COLO668 (cell line): ENCODE measurements around the gene AIMP2.
"Not testable (repeated sequence)": the region's sequence is repeated elsewhere in the genome, so short reads cannot be mapped to it uniquely, and the experiment has no call there.

Source experiments
- DNase-seq: peaks from one replicate; lab custom pipeline; 2025; ENCODE audit not compliant: unreplicated experiment; lab: John Stamatoyannopoulos, UW

Gene AIMP2

DNA sequence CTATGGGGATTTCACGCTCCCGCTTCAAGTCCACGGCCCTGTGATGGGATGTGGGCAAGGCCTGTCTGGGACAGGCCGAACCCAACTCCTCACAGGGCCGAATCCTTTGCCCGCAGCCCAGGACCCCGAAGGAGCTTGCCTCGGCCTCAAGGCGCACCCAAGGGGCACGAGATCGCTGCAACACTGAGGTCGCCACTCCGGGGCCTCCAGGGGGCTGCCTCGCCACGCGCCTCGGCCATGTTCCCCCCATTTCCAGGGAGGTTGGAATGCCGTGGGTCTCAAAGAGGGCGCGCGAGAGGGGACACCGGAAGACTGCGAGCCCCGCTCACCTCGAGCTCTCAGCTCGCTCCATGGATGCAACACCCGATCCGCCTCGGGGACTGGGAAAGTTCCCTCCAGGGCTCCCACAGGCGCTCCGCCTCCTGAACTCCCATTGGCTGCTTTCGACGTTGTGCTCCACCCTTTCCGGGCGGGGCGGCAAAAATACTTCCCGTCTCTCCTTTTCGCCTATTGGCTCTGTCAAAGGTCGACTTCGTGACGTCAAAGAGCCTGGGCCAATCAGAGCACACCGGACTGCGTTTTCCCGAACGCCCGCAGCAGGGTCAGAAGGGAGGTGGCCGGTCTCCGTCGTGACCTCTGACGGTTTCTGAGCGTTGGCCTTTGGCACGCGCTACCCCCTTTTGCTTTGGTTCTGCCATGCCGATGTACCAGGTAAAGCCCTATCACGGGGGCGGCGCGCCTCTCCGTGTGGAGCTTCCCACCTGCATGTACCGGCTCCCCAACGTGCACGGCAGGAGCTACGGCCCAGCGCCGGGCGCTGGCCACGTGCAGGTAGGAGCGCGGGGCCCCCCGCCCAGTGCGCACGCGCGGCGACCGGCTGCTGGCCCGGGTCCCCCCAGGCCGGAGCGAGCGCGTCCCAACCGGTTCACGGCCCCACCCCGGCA, at the start of gene AIMP2, which contains the start of gene PMS2:
AIMP2 (plus strand) TSS at position 605 of the 944 bp plus-strand sequence; CDS start at position 697, 92 bp downstream.
PMS2 (minus strand) TSS at position 382 of the 944 bp plus-strand sequence; CDS start at position 352, 30 bp downstream.
- DNase-seq = peak; percentile 99

DNA sequence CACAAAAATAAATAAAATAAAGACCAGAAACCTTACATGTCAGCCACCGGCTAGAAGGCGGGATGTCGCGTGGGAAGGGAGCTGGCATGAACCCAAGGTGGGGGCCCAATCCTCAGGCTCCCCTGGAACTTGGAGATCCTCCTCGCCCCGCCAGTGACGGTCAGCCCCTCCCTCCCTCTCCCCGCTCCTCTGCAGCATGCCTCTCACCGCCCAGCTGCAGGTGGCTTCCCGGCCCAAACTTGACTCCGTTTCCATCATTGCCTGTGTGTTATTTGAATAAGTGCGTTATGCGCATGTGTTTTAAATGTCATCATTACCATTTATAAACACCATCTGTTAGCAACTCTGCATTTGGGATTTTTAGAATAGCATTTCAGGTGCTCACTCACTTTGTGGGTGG, 45.9 kb upstream of the AIMP2 start:
- DNase-seq = not testable (repeated sequence)

DNA sequence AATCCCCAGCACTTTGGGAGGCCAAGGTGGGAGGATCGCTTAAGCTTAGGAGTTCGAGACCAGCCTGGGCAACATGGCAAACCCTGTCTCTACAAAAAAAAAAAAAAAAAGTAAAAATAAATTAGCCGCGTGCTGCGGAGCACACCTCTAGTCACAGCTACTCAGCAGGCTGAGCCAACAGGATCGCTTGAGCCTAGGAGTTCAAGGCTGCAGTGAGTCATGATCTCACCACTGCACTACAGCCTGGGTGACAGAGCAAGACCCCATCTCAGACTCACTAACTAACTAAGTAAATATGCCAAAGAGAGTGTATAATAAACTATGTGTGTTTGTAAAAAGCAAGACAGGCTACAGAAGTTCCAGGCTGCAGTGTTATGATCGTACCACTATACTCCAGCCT, 45.3 kb upstream of the AIMP2 start:
- not testable (repeated sequence) for DNase-seq

DNA sequence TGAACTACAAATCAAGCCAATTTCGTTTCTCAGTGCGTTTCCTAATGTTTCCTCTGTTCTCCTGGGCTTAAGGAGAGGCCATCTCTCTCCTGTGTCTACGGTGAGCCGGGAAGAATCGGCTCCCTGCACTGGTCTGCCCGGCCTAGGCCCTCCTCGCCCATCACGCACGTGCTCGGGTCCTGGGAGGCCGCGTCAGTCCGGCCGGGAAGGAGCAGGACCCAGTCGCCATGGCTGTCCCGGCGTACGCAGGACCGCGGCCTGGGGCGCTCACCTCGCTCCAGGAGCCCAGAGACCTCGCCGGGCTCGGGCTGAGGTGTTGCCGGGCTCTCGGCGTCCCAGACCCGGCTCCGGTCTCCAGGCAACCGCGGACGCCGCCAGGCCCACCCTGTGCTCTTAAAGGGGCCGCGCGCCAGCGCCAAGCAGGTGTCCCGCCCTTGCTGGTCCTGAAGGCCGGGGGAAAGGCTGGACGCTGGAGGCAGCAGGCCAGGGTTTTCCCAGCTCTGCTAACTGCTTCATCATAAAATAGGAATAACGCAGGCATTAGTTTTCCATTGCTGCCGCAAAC, 38.6 kb upstream of the AIMP2 start, which contains the start of gene RSPH10B:
RSPH10B (minus strand) TSS at position 343 of the 565 bp plus-strand sequence. CDS start 3,573 bp downstream, outside the sequence.
- not testable (repeated sequence) for DNase-seq

DNA sequence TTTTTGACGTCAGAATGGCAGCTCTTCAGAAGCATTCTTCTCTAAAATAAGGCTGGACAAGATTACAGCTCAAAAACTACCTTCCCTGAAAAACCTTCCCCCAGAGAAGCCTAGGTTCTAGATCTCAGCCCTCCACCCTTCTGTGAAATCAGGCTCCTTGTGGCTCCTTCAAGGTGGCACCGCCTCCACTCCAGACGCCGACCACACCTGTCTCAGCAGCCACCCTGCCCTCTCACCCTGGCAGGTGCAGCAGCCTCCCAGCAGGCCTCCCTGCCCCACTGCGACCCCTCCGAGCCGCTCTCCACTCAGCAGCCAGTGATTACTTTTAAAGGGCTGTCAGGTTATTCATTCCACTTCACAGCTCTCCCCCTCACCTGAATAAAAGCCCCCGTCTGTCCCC, 35.5 kb upstream of the AIMP2 start:
- DNase-seq = not testable (repeated sequence)

DNA sequence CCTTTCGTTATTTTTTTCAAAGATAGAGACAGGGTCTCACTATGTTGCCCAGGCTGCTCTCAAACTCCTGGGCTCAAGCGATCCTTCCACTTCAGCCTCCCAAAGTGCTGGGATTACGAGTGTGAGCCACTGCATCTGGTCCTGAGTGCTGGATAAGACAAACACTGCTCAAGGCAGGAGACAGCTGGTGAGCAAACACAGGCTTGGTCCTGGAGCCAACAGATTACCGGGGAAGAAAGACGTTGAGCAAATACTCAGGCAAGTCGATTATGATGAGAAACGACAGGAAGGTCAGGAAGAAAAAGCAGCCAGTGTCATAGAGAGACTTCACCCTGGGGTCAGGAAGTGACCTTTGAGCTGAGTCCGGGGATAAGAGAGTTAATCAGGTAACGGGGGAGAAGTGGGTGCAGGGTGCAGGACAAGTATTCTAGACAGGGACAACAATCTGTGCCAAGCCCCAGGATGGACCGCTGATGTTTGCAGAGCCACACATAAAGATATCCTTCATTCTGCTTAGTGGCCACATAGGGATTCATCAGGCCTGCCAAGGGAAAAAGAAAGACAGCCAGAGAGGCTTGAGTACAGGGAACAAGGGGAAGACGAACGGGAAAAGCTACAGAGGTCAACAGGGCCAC, 29.3 kb upstream of the AIMP2 start:
- not testable (repeated sequence) for DNase-seq

DNA sequence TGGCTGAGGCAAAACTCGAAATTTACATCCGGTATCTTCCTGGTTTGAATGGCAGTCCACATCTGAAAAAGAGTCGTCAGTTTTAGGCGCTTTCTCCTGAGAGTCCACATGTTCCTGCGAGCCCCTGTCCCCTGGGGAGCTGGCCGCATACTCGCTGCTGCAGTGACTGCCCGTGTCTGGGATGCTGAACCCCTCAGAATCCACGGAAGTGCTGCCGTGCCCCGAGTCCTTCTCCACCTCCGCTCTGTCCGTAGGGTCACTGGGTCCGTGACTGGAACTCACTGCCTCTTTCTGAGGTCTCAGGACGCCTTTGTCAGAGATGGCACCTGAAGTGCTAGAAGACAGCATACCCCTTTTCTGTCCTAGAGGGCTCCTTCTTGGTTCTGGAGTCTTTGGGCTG, 22.0 kb upstream of the AIMP2 start:
- not testable (repeated sequence) for DNase-seq

DNA sequence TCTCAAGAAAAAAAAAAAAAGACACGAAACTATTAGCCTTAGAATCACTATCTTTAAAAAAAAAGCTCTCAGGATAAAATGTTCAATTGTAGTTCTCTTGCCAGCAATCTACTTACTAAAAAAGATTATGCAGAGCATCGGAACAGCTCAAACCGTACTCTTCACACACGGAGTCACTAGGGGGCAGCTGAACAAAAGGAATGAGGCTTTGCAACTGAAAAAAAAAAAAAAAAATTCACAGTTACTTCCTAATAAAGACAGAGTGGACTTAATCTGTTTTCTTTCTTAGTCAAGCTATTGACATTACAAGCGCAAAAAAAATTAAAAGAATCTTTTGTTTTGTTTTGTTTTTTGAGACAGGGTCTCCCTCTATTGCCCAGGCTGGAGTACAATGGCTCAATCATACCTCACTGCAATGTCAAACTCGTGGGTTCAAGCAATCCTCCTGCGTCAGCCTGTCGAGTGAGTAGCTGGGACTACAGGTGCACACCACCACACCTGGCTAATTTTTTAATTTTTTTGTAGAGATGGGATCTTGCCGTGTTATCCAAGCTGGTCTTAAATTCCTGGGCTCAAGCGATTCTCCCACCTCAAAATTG, 11.8 kb upstream of the AIMP2 start:
- DNase-seq = peak; percentile 52

DNA sequence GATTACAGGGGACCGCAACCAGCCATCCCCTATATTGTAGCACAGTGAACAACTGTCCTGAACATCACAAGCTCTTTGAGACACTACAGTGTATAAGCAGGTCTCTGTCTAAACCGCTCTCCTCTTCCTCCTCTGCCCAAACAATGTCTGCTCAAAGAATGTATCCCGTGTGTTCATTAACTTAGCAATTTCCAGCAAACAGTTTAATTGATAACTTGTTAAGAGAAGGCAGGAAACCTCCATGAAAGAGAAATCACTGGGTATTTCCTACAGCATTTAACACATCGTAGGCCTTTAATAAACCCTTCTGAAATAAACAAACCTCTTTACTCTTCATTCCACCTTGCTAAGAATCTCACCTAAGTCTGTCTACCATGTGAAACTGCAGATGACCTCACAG, 1.7 kb upstream of the AIMP2 start:
- no peak for DNase-seq

DNA sequence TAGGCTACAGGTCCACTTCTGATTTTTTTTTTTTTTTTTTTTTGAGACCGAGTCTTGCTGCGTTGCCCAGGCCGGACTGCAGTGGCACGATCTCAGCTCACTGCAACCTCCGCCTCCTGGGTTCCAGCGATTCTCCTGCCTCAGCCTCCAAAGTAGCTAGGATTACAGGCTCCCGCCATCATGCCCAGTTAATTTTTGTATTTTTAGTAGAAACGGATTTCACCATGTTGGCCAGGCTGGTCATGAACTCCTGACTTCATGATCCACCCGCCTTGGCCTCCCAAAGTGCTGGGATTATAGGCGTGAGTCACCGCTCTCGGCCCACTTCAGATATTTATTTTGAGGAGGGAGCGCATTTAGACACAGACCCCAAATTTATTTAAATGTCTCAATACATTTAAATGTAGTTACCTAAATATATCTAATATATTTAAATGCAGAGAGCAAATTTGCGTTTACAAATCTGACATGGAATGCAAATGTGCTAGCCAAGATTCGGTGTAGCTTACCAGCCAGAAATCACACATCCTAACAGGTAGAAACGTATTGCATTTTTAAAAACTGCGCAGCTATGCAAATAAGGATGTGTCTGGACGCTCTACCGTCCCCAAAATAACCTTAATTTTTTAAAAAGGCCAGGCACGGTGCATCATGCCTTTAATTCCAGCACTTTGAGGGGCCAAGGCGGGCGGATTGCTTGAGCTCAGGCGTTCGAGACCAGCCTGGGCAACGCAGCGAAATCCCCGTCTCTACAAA, 1.1 kb upstream of the AIMP2 start:
- not testable (repeated sequence) for DNase-seq

DNA sequence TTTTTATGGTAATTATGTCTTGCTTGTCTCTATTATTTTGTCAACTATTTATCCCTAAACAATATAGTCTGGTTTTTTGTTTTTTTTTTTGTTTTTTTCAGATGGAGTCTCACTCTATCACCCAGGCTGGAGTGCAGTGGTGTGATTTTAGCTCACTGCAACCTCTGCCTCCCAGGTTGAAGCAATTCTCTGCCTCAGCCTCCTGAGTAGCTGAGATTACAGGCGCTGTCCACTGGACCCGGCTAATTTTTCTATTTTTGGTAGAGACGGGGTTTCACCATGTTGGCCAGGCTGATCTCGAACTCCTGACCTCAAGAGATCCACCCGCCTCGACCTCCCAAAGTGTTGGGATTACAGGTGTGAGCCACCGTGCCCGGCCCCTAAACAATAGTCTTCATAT, 1.3 kb downstream of the AIMP2 start:
- not testable (repeated sequence) for DNase-seq

DNA sequence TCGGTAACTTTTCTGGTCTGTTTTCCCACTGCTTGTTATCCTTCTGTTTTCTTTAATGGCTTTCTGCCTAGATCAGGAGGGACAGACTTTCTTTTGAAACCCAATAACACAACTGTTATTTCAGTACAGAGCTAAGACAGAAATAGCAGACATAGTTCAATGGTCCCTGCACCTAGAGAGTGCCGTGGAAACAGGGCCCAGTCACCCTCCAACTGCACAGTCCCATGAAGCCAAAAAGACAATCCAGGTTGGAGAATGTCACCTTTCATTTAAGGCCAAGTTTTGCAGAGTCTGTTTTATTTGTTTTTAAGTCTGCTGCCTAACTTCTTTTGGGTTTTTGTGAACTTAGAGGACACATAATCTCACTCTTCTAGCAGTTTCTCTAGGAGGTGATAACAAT, 2.5 kb downstream of the AIMP2 start:
- no peak for DNase-seq

DNA sequence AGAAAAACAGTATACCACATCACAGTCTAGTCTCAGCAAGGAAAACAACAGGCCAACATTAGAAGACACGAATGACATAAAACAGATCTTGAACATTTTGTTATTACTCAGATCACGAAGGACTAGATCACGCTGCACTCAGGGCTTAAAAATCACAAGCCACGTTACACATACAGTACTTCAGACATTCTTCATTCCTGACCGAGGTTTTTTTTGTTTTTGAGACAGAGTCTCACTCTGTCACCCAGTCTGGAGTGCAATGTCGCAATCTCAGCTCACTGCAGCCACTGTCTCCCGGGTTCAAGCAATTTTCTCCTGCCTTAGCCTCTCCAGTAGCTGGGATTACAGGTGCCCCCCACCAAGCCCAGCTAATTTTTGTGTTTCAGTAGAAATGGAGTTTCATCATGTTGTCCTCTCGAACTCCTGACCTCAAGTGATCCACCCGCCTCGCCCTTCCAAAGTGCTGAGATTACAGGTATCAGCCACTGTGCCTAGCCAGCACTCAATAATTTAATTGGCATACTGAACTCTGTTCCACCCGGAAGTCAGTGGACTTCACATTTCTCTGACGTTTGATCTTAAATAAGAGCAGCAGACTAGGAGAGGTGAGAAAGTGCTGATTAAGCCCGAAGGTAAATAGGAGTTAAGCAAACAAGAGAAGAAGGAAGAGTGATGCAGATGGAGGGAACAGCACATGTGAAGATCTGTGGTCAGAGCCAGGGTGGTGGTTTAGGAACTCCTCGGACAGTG, 3.5 kb downstream of the AIMP2 start:
- no peak for DNase-seq

DNA sequence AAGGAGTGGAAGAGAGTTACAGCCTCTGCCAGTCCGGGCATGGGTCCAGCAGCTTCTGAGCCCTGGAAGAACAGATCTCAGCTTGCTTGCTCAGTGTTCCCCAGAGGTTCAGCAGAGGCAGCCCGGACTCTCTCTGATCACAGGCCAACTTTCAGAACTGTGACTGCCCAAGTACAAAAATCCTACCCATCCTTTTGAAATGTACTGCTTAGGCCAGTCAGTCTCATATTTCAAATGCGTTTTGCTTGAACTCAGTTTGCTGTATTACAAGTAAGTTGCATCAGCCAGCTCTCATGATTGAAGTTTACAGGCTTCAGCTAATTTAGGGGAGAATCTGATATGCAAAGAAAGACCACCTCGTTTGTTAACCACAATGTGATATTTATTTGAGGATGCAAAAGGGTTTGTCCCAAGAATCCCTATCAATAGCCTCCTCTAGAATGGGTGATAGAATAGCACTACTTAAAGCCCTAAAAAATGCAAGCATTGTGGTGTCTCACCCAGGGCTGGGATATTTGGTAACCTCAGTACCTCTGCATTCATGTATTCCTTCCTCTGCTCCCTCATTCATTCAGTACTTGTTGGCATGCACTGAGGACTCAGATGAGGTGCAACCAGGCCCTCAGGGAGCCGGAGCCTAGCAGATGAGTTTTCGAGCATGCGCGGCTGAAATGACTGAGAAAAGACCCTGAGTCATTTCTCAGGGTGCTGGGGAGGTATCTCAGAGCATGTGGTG, 7.0 kb downstream of the AIMP2 start:
- no peak for DNase-seq

DNA sequence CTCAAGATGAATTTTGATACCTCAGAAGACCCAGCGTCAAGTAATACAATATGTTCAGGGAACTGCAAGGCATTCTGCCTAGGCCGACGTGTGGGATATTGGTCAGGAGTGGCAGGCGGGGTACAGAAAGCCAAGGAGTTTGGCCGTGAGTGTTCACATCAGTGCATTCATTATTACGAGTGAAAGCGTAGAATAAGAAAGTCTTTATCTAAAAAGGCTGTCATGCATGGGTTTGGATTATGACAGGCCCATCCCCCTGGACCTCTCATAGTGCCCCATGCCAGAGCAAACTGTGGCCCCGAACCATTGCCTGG, 7.5 kb downstream of the AIMP2 start:
- DNase-seq = no peak

DNA sequence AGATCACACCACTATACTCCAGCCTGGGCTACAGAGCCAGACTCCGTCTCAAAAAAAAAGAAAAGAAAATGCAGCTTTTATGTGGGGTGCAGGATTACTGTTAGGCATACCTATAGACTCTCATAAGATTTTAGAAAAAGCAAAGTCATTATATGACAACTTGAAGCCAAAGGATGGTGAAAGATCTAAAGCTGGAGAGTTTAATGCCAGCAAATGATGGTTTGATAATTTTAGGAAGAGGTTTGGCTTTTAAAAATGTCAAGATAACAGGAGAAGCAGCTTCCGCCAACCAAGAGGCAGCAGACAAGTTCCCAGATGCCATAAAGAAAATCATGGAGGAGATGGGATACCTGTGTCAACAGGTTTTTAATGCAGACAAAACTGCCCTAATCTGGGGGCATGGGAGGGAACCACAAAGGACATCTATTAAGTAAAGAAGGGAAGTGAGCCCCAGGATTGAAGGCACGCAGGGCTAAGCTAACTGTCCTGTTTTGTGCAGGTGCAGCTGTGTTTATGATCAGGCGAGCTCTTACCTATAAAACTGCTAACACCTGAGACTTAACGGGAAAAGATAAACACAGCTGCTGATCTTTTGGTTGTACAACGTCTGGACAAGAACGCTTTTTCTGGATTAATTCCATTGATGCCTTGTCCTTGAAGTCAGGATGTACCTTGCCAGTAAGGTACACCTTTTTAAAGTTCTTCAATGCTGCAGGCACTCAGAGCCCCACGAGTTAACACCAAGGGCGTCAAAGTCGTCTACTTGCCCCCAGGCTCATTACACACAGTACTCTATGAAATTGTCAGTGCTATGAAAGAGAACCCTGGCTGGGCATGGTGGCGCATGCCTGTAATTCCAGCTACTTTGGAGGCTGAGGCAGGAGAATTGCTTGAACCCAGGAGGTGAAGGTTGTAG, 11.6 kb downstream of the AIMP2 start:
- peak; percentile 69 for DNase-seq

DNA sequence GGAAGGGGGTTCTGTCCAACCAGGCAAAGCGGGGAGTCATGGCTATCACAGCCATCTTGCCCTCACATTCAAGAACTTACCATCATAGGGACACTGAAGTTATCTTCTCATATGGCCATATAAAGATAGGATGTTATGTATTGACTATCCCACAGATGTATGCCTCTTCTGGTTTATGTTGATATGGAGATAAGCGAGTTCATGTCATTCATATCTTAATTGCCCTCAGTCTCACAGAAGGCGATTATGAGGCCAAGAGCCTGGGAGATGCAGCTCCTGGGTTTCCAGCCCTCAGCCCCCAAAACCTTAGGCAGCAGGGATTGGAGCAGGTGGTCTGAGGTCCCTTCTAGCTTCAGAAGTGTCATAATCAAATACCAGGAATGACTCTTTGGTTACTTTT, 13.6 kb downstream of the AIMP2 start:
- DNase-seq = no peak

DNA sequence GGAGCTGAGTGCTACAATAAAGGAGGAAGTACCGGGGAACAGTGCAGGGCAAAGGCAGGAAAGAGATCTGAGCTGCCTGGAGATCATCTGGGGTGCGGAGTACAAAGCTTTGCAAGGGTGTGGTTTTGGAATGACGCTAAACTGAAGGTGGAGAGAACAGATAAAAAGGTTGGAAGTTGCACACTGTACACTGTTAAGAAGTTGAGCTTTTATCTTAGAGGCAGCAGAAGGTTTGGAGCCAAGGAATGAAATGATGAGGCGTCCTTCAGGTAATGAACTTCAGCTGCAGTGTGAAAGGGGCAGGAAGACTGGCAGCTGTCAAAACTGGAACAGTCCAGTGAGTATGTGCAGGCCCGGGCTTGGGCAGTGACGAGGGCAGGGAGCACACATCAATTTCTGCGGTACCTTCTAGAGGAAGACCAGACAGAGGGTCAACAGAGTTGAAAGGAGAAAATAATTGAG, 14.9 kb downstream of the AIMP2 start:
- no peak for DNase-seq
